Loucy (cell line): ENCODE data around the gene ACY1.

Experiments used
- EZH2phosphoT487 ChIP-seq: fragments of 200-600 bp; IDR thresholded peaks from 2 replicates; pipeline ENCODE4 v1.6.1; 2018; ENCODE audit warnings: antibody characterized with exemption, mild to moderate bottlenecking, moderate library complexity, borderline replicate concordance
- TF ChIP-seq, protein P1 (sequence below): fragments of 200-600 bp; sonication (generic); conservative IDR thresholded peaks from 2 replicates; pipeline ENCODE4 v1.5.1; 2014; ENCODE audit warnings: mild to moderate bottlenecking, antibody characterized with exemption, low read length

DNA sequence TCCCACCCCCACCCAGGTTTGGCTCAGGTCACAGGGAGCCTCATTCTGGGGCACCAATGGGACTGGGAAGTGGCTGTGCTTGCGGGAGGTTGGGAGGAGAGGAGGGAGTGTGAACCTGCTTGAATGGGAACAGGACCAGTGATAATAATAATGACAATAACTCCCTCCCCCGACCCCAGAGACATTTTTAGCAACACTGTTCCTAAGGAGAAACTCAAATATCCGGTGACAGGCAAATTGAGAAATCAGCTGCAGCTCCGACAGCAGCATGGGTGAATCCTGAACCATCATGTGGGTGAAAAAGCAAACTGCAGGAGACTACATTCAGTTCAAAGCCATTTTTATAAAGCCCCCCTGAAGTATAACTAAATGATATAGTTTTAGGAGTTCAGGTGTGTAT is 24.0 kb downstream of the ACY1 start:
- TF ChIP-seq, protein P1, sequence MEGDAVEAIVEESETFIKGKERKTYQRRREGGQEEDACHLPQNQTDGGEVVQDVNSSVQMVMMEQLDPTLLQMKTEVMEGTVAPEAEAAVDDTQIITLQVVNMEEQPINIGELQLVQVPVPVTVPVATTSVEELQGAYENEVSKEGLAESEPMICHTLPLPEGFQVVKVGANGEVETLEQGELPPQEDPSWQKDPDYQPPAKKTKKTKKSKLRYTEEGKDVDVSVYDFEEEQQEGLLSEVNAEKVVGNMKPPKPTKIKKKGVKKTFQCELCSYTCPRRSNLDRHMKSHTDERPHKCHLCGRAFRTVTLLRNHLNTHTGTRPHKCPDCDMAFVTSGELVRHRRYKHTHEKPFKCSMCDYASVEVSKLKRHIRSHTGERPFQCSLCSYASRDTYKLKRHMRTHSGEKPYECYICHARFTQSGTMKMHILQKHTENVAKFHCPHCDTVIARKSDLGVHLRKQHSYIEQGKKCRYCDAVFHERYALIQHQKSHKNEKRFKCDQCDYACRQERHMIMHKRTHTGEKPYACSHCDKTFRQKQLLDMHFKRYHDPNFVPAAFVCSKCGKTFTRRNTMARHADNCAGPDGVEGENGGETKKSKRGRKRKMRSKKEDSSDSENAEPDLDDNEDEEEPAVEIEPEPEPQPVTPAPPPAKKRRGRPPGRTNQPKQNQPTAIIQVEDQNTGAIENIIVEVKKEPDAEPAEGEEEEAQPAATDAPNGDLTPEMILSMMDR, result no peak
- no peak for TF ChIP-seq EZH2phosphoT487
